NCI-H2107 (cell line): ENCODE measurements around the gene CD274.

Source experiments
- DNase-seq: peaks from one replicate; lab custom pipeline; 2025; lab: John Stamatoyannopoulos, UW

The CD274 gene

GRCh38 chr9:5500441-5501235, 50.3 kb downstream of the CD274 start:
- DNase-seq, result no peak

DNA sequence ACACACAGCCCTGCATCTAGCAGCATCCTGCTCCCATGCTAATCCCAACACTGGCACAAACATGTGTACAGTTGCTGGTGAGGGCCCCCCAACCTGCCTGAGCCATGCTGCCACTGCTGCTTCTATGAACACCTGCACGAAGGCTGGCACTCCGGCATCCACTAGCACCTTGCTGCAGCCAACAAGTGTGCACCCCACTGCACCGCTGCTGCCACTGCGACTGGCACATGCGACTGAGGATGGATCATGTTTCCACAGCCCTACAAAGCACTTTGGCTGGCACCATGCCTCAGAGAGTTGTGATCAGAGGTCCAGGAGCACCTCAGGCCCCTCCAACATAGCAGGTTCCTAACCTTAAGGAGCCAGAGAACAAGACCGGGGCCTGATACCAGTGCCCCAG, 52.2 kb downstream of the CD274 start:
- no peak for DNase-seq

GRCh38 chr9:5509573-5509972, 59.2 kb downstream of the CD274 start:
- no peak for DNase-seq

GRCh38 chr9:5510360-5510931, 60.1 kb downstream of the CD274 start, which contains the start of gene PDCD1LG2:
PDCD1LG2 (plus strand) TSS chr9:5510531; CDS start chr9:5522547, 12,016 bp downstream.
- DNase-seq, result no peak

DNA sequence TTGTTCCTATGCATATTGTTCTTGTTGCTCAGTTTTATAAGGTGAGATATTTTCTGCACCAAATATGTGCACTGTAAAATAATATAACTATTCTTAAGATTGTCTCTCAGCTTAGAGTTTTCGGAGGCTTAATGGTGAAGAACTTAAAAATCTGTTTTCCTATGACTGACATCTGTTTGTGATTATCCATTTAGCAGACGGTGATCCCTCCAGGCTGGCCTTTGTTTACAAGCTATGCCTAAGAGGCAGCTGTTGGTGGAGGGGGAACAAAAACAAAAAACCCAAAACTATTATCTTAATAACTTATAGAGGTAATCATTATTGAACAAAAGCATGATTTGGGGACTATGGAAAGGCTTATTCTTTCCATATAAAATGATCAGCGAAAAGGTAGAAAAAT, 60.6 kb downstream of the CD274 start:
- no peak for DNase-seq

GRCh38 chr9:5511476-5511875, 61.1 kb downstream of the CD274 start:
- DNase-seq, result no peak

GRCh38 chr9:5511935-5512580, 61.7 kb downstream of the CD274 start:
- DNase-seq, result no peak

- DNase-seq, result no peak
These were observed 62.5 kb downstream of the CD274 start for GRCh38 chr9:5512658-5513452.

GRCh38 chr9:5513966-5514616, 63.7 kb downstream of the CD274 start:
- DNase-seq, result no peak

- DNase-seq, result no peak
These were observed 64.4 kb downstream of the CD274 start for GRCh38 chr9:5514617-5515260.

DNA sequence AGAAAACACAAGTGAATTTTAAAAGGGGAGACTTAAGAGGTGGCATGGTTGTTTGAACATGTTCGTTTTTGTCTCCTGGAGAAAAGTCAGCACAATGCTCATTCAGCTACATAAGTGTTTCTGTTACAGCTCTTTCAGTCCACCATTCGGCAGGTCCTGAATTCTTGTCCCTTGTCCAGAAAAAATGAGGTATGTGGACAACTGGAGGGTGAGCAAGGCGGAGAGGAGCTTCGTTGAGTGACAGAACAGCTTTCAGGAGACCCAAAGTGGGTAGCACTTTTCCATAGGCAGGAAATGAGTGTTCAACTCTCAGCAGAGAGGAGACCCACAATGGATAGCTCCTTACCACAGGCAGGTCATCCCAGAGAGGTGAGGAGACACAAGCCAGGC, 64.9 kb downstream of the CD274 start:
- no peak for DNase-seq

DNA sequence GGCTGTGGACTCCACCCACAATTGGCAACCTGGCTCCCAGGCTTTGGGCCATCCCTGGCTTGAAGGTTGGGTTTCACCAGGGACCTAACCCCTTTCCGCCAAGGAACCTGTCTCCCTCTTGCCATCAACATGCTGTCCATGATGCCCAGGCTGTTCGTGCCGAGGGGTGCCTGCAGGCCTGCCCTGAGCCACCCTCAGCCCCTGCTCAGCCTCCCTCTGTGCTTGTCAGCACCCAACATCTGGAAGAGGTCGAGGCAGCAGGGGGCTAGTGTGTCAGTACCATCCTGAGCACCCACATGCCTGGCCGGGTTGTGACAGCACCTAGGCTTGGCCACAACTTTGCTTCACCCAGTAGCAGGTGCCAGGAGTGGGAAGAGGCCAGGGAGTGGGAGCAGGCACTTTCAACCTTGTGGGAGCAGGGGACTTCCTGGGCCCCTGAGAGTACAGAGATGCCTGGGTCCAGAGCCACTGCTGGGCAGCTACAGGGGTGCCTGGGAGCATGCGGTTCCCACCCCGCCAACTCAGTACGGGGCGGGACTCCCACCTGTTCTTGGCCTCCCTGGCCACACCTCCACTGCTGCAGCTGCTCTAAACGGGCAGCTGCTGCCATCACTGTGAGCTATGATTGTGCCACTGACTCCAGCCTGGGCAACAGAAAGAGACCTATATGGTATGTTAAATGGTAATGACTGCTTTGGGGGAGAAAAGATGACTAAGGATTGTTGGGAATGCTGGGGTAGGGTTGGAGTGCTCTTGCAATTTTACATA, 66.3 kb downstream of the CD274 start:
- DNase-seq, result no peak

GRCh38 chr9:5518171-5518936, 68.0 kb downstream of the CD274 start:
- DNase-seq, result no peak

GRCh38 chr9:5518937-5519319, 68.6 kb downstream of the CD274 start:
- DNase-seq, result no peak
